Measurements from ENCODE around the gene CSNK1A1.
A peak's percentile ranks its signal among the peaks of the same experiment; 100 is the strongest.
"Not testable (repeated sequence)": the region's sequence is repeated elsewhere in the genome, so short reads cannot be mapped to it uniquely, and the experiment has no call there.

The CSNK1A1 gene

GRCh38 chr5:149448831-149449714 lies 102.2 kb downstream of the CSNK1A1 start:
- H3K27ac ChIP-seq (ENCODE audit: low read depth, low read length), result no peak overlapping the region
- no peak overlapping the region for H3K9ac ChIP-seq (ENCODE audit: low read length)
- peak overlapping the region; percentile 24 for H2BK5ac ChIP-seq (ENCODE audit: low read depth, low read length, poor library complexity)
- H3K23ac ChIP-seq (ENCODE audit: low read length), result no peak overlapping the region
- H2AK5ac ChIP-seq (ENCODE audit: low read length), result peak overlapping the region; percentile 92
- H3K9me3 ChIP-seq (ENCODE audit: insufficient read depth, low read depth, low read length), result no peaks in the 10 kb centered on the region
- H3K36me3 ChIP-seq (ENCODE audit: control insufficient read depth in 1 of 2, insufficient read depth in 2 of 2, low read length in 2 of 2), result no peaks in the 10 kb centered on the region
- no CpG with 5 or more reads among the region's 7 CpGs for WGBS (ENCODE audit: extremely low coverage, insufficient coverage, insufficient read length)
- peak overlapping the region; percentile 85 for H3K18ac ChIP-seq (ENCODE audit: low read length)
- peak overlapping the region; percentile 20 for H3K14ac ChIP-seq (ENCODE audit: low read length)
- H2AFZ ChIP-seq (ENCODE audit: insufficient read depth, low read length, poor library complexity), result peak overlapping the region; percentile 33
- H2BK120ac ChIP-seq (ENCODE audit: insufficient read depth, low read length, poor library complexity), result peak overlapping the region; percentile 87
- no peak overlapping the region for H4K12ac ChIP-seq (ENCODE audit: low read depth, low read length)
- peaks cover 63% of the 10 kb centered on the region for H3K79me1 ChIP-seq (ENCODE audit: low read length)
- no peak overlapping the region for H3K4me3 ChIP-seq (ENCODE audit: low read depth, low read length)
- no peaks in the 10 kb centered on the region for H3K27me3 ChIP-seq (ENCODE audit: insufficient read depth, low read length)
- peaks cover 7% of the 10 kb centered on the region for H3K79me2 ChIP-seq (ENCODE audit: control insufficient read depth, insufficient read depth, low read length, poor library complexity)
- H3K4ac ChIP-seq (ENCODE audit: low read depth, low read length), result peak overlapping the region; percentile 18
- H4K91ac ChIP-seq (ENCODE audit: low read depth, low read length), result peak overlapping the region; percentile 94
- no peak overlapping the region for H3K4me2 ChIP-seq (ENCODE audit: low read length)
- H3K4me1 ChIP-seq (ENCODE audit: control insufficient read depth in 1 of 2, insufficient read depth in 2 of 2, low read length in 2 of 2), result peaks cover 44 to 58% of the 10 kb centered on the region in 2 experiments
- H4K8ac ChIP-seq (ENCODE audit: low read depth, low read length), result peak overlapping the region; percentile 70
- peak overlapping the region; percentile 97 for H2BK12ac ChIP-seq (ENCODE audit: low read length)
- peak in 1 of 2 donors; percentile 32 for DNase-seq

- H3K9me3 ChIP-seq (ENCODE audit: insufficient read depth, low read depth, low read length), result no peaks in the 10 kb centered on the region
- no peak overlapping the region for H3K27ac ChIP-seq (ENCODE audit: low read depth, low read length)
- no peak overlapping the region for H3K4me3 ChIP-seq (ENCODE audit: low read depth, low read length)
- peaks cover 59% of the 10 kb centered on the region for H3K79me1 ChIP-seq (ENCODE audit: low read length)
- whole genome bisulfite sequencing (ENCODE audit: extremely low coverage, insufficient coverage, insufficient read length), result 100% methylated on average over 1 of the region's 4 CpGs
- H2BK120ac ChIP-seq (ENCODE audit: insufficient read depth, low read length, poor library complexity), result peak overlapping the region; percentile 81
- H3K36me3 ChIP-seq (ENCODE audit: control insufficient read depth in 1 of 2, insufficient read depth in 2 of 2, low read length in 2 of 2), result no peaks in the 10 kb centered on the region
- no peak overlapping the region for H3K23ac ChIP-seq (ENCODE audit: low read length)
- H2AK5ac ChIP-seq (ENCODE audit: low read length), result no peak overlapping the region
- H3K18ac ChIP-seq (ENCODE audit: low read length), result no peak overlapping the region
- no peak overlapping the region for H4K8ac ChIP-seq (ENCODE audit: low read depth, low read length)
- H3K4me1 ChIP-seq (ENCODE audit: control insufficient read depth in 1 of 2, insufficient read depth in 2 of 2, low read length in 2 of 2), result peaks cover 38 to 51% of the 10 kb centered on the region in 2 experiments
- DNase-seq, result no peak
- H4K12ac ChIP-seq (ENCODE audit: low read depth, low read length), result no peak overlapping the region
- H2BK12ac ChIP-seq (ENCODE audit: low read length), result peak overlapping the region; percentile 76
- H3K79me2 ChIP-seq (ENCODE audit: control insufficient read depth, insufficient read depth, low read length, poor library complexity), result peaks cover 4% of the 10 kb centered on the region
- H2BK5ac ChIP-seq (ENCODE audit: low read depth, low read length, poor library complexity), result no peak overlapping the region
- no peak overlapping the region for H3K4me2 ChIP-seq (ENCODE audit: low read length)
- H3K9ac ChIP-seq (ENCODE audit: low read length), result no peak overlapping the region
- no peaks in the 10 kb centered on the region for H3K27me3 ChIP-seq (ENCODE audit: insufficient read depth, low read length)
- peak overlapping the region; percentile 81 for H4K91ac ChIP-seq (ENCODE audit: low read depth, low read length)
- peak overlapping the region; percentile 71 for H3K4ac ChIP-seq (ENCODE audit: low read depth, low read length)
- H2AFZ ChIP-seq (ENCODE audit: insufficient read depth, low read length, poor library complexity), result no peak overlapping the region
- peak overlapping the region; percentile 10 for H3K14ac ChIP-seq (ENCODE audit: low read length)
Observed at GRCh38 chr5:149448431-149448830, 102.8 kb downstream of the CSNK1A1 start.

- Histone ChIP-seq H3K23ac (ENCODE audit: low read length) (no peak overlapping the region), H3K4ac (ENCODE audit: low read depth, low read length) (peak overlapping the region; percentile 71), H3K4me3 (ENCODE audit: low read depth, low read length) (no peak overlapping the region), H3K79me2 (ENCODE audit: control insufficient read depth, insufficient read depth, low read length, poor library complexity) (peaks cover 4% of the 10 kb centered on the region), H3K4me2 (ENCODE audit: low read length) (no peak overlapping the region), H3K4me1 (ENCODE audit: control insufficient read depth in 1 of 2, insufficient read depth in 2 of 2, low read length in 2 of 2) (peaks cover 37 to 46% of the 10 kb centered on the region in 2 experiments), H2BK120ac (ENCODE audit: insufficient read depth, low read length, poor library complexity) (peak overlapping the region; percentile 81), H3K36me3 (ENCODE audit: control insufficient read depth in 1 of 2, insufficient read depth in 2 of 2, low read length in 2 of 2) (no peaks in the 10 kb centered on the region), H4K12ac (ENCODE audit: low read depth, low read length) (no peak overlapping the region), H3K9ac (ENCODE audit: low read length) (no peak overlapping the region), H3K14ac (ENCODE audit: low read length) (peak overlapping the region; percentile 57), H2BK12ac (ENCODE audit: low read length) (peak overlapping the region; percentile 46), H3K79me1 (ENCODE audit: low read length) (peaks cover 56% of the 10 kb centered on the region), H3K27me3 (ENCODE audit: insufficient read depth, low read length) (no peaks in the 10 kb centered on the region), H2AK5ac (ENCODE audit: low read length) (peak overlapping the region; percentile 32), H4K91ac (ENCODE audit: low read depth, low read length) (peak overlapping the region; percentile 81), H4K8ac (ENCODE audit: low read depth, low read length) (peak overlapping the region; percentile 29), H2BK5ac (ENCODE audit: low read depth, low read length, poor library complexity) (peak overlapping the region; percentile 66), H2AFZ (ENCODE audit: insufficient read depth, low read length, poor library complexity) (peak overlapping the region; percentile 25), H3K9me3 (ENCODE audit: insufficient read depth, low read depth, low read length) (no peaks in the 10 kb centered on the region), H3K27ac (ENCODE audit: low read depth, low read length) (peak overlapping the region; percentile 69), H3K18ac (ENCODE audit: low read length) (no peak overlapping the region)
- WGBS (ENCODE audit: extremely low coverage, insufficient coverage, insufficient read length), result no CpG with 5 or more reads among the region's 12 CpGs
- peak in 1 of 2 donors; percentile 56 for DNase-seq
Observed at GRCh38 chr5:149447373-149448367, 103.6 kb downstream of the CSNK1A1 start.

GRCh38 chr5:149446794-149447193 lies 104.4 kb downstream of the CSNK1A1 start:
- H2BK12ac ChIP-seq (ENCODE audit: low read length), result peak overlapping the region; percentile 33
- H3K14ac ChIP-seq (ENCODE audit: low read length); H4K12ac ChIP-seq (ENCODE audit: low read depth, low read length); H2AK5ac ChIP-seq (ENCODE audit: low read length); DNase-seq; H3K4me3 ChIP-seq (ENCODE audit: low read depth, low read length); H3K23ac ChIP-seq (ENCODE audit: low read length); H3K36me3 ChIP-seq (ENCODE audit: control insufficient read depth in 1 of 2, insufficient read depth in 2 of 2, low read length in 2 of 2); H3K18ac ChIP-seq (ENCODE audit: low read length); H3K9me3 ChIP-seq (ENCODE audit: insufficient read depth, low read depth, low read length); H4K8ac ChIP-seq (ENCODE audit: low read depth, low read length); H3K4ac ChIP-seq (ENCODE audit: low read depth, low read length); H2BK120ac ChIP-seq (ENCODE audit: insufficient read depth, low read length, poor library complexity); H2BK5ac ChIP-seq (ENCODE audit: low read depth, low read length, poor library complexity); H3K9ac ChIP-seq (ENCODE audit: low read length); H3K4me2 ChIP-seq (ENCODE audit: low read length); H4K91ac ChIP-seq (ENCODE audit: low read depth, low read length); H3K79me2 ChIP-seq (ENCODE audit: control insufficient read depth, insufficient read depth, low read length, poor library complexity); H2AFZ ChIP-seq (ENCODE audit: insufficient read depth, low read length, poor library complexity); H3K27me3 ChIP-seq (ENCODE audit: insufficient read depth, low read length): not testable (repeated sequence)
- peaks cover 34 to 41% of the 10 kb centered on the region in 2 experiments for H3K4me1 ChIP-seq (ENCODE audit: control insufficient read depth in 1 of 2, insufficient read depth in 2 of 2, low read length in 2 of 2)
- H3K27ac ChIP-seq (ENCODE audit: low read depth, low read length), result peak overlapping the region; percentile 69
- WGBS (ENCODE audit: extremely low coverage, insufficient coverage, insufficient read length), result no CpG with 5 or more reads among the region's 3 CpGs
- peaks cover 53% of the 10 kb centered on the region for H3K79me1 ChIP-seq (ENCODE audit: low read length)
